ENCODE results near the gene APBB2. TPM values are rescaled to one million over a fixed set of nuclear protein-coding genes. Genes with fewer than 3 reads are reported as not detected.

Gene APBB2
- total RNA-seq, 4 donors from 2014 or later, result 12.2 to 29.2 (median 20.1) TPM

GRCh38 chr4:40957281-40957680, 257.1 kb downstream of the APBB2 start:
- WGBS, 2 donors, result 84 to 93% methylated on average over 6 of the region's 6 CpGs
- H3K27me3 ChIP-seq, result no peaks in the 10 kb centered on the region
- H3K27ac ChIP-seq, result no peak overlapping the region
- DNase-seq, result no peak
- no peak overlapping the region for H3K4me3 ChIP-seq
- TF ChIP-seq POLR2A (IDR thresholded peaks at IDR 0.05) (no peak), CTCF (IDR thresholded peaks at IDR 0.05) (no peak)
- H3K9me3 ChIP-seq, result no peaks in the 10 kb centered on the region
- intact Hi-C loops (cut with DNase I), result no loop called here
- H3K36me3 ChIP-seq, result no peaks in the 10 kb centered on the region
- peaks cover 0 to 20% (median 0%) of the 10 kb centered on the region in 3 donors for H3K4me1 ChIP-seq

- no peak for DNase-seq
- H3K27me3 ChIP-seq, result no peaks in the 10 kb centered on the region
- H3K4me1 ChIP-seq, result peaks cover 0 to 20% (median 0%) of the 10 kb centered on the region in 3 donors
- H3K36me3 ChIP-seq, result no peaks in the 10 kb centered on the region
- WGBS, 2 donors, result 72 to 88% methylated on average over 5 of the region's 5 CpGs
- intact Hi-C loops (cut with DNase I), result no loop called here
- no peaks in the 10 kb centered on the region for H3K9me3 ChIP-seq
- no peak overlapping the region for H3K4me3 ChIP-seq
- TF ChIP-seq CTCF (IDR thresholded peaks at IDR 0.05) (no peak), POLR2A (IDR thresholded peaks at IDR 0.05) (no peak)
- H3K27ac ChIP-seq, result peak overlapping the region in 1 of 4 donors; percentile 28
Measured at GRCh38 chr4:40956721-40957255, 257.6 kb downstream of the APBB2 start.

GRCh38 chr4:40954088-40954668, 260.2 kb downstream of the APBB2 start:
- no peak for DNase-seq
- WGBS, 2 donors, result 46 to 66% methylated on average over 8 of the region's 8 CpGs
- Histone ChIP-seq H3K27ac (peak overlapping the region in 3 of 4 donors; percentile 57 to 83 (median 78)), H3K4me3 (no peak overlapping the region), H3K36me3 (no peaks in the 10 kb centered on the region), H3K27me3 (no peaks in the 10 kb centered on the region), H3K9me3 (no peaks in the 10 kb centered on the region), H3K4me1 (peaks cover 0 to 20% (median 0%) of the 10 kb centered on the region in 3 donors)
- TF ChIP-seq POLR2A (IDR thresholded peaks at IDR 0.05), result no peak
- intact Hi-C loops (cut with DNase I), result no loop called here

GRCh38 chr4:40953283-40954087, 260.9 kb downstream of the APBB2 start:
- no peaks in the 10 kb centered on the region for H3K27me3 ChIP-seq
- TF ChIP-seq CTCF (IDR thresholded peaks at IDR 0.05), result no peak
- no peak for TF ChIP-seq POLR2A (IDR thresholded peaks at IDR 0.05)
- peak overlapping the region in 3 of 4 donors; percentile 57 to 83 (median 78) for H3K27ac ChIP-seq
- no peak for DNase-seq
- no peaks in the 10 kb centered on the region for H3K9me3 ChIP-seq
- intact Hi-C loops (cut with DNase I), result no loop called here
- no peak overlapping the region for H3K4me3 ChIP-seq
- WGBS, 2 donors, result 72 to 81% methylated on average over 9 to 12 of the region's 12 CpGs
- H3K36me3 ChIP-seq, result no peaks in the 10 kb centered on the region
- peaks cover 0 to 20% (median 0%) of the 10 kb centered on the region in 3 donors for H3K4me1 ChIP-seq

GRCh38 chr4:40952672-40953071, 261.7 kb downstream of the APBB2 start:
- Histone ChIP-seq H3K27me3 (no peaks in the 10 kb centered on the region), H3K4me1 (peaks cover 0 to 20% (median 0%) of the 10 kb centered on the region in 3 donors), H3K36me3 (no peaks in the 10 kb centered on the region), H3K4me3 (no peak overlapping the region), H3K9me3 (no peaks in the 10 kb centered on the region), H3K27ac (peak overlapping the region in 1 of 4 donors; percentile 78)
- intact Hi-C loops (cut with DNase I), result no loop called here
- TF ChIP-seq POLR2A (IDR thresholded peaks at IDR 0.05), result no peak
- no peak for TF ChIP-seq CTCF (IDR thresholded peaks at IDR 0.05)
- DNase-seq, result no peak
- WGBS, 2 donors, result 93 to 97% methylated on average over 5 to 7 of the region's 7 CpGs
